ENCODE results near the gene DMRTB1.

DMRTB1 gene

DNA sequence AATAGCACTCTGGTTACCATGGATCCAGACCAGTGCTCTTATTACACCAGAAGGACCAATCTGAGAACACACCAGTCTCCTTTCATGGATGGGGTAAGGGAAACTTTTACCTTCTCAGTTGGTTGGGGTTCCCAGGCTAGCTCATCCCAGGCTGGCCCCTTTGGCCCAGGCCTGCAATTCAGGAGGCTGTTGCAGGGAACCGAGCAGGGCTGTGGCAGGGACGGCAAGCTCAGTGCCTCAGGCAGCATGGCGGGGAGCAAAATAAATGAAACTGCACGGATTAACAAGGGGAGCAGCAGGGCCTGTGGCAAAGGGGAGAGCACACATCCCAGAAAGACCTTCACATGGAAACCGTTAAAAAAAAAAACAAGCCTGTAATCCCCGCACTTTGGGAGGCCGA is 57.0 kb downstream of the DMRTB1 start:
- no peaks in the 10 kb centered on the region for H3K27me3 ChIP-seq (ENCODE audit: control insufficient read depth in 2 of 2, insufficient read depth in 2 of 2, low read length in 2 of 2)
- H3K36me3 ChIP-seq (ENCODE audit: control insufficient read depth in 2 of 2, insufficient read depth in 2 of 2, low read length in 2 of 2) = no peaks in the 10 kb centered on the region
- H3K4me1 ChIP-seq (ENCODE audit: control insufficient read depth in 2 of 2, insufficient read depth in 2 of 2, low read length in 2 of 2) = no peaks in the 10 kb centered on the region
- no peaks in the 10 kb centered on the region for H3K9me3 ChIP-seq (ENCODE audit: control insufficient read depth in 2 of 2, low read length in 2 of 2)
- H3K9ac ChIP-seq (ENCODE audit: low read depth in 1 of 2, low read length in 2 of 2) = no peak overlapping the region
- H3K27ac ChIP-seq (ENCODE audit: low read depth in 2 of 2, low read length in 2 of 2) = no peak overlapping the region
- no peak overlapping the region for H3K4me3 ChIP-seq (ENCODE audit: low read length in 2 of 2)
